NT2/D1 (cell line): Measurements from ENCODE around the gene PLEKHG5.

Experiments
- DNase-seq: peaks from one replicate; pipeline ENCODE4 v3.0.0-alpha.2; 2011; ENCODE audit warnings: low read depth, low spot score
- H3K27me3 ChIP-seq: 2 replicates; pipeline ENCODE4 v1.6.0; 2011; ENCODE audit warnings: mild to moderate bottlenecking; ENCODE audit not compliant: insufficient read length, insufficient read depth
- H3K36me3 ChIP-seq: 2 replicates; pipeline ENCODE4 v1.6.1; 2011; ENCODE audit warnings: mild to moderate bottlenecking, low read length, mixed read lengths; ENCODE audit not compliant: insufficient read depth, insufficient read length
- H3K4me1 ChIP-seq: 2 replicates; pipeline ENCODE4 v1.5.1; 2011; ENCODE audit not compliant: insufficient read depth, insufficient read length
- H3K4me3 ChIP-seq: 2 replicates; pipeline ENCODE4 v1.5.1; 2011; ENCODE audit warnings: low read depth; ENCODE audit not compliant: insufficient read length
- H3K9ac ChIP-seq: 2 replicates; pipeline ENCODE4 v1.6.0; 2011; ENCODE audit warnings: low read depth; ENCODE audit not compliant: insufficient read length
- H3K9me3 ChIP-seq: 2 replicates; pipeline ENCODE4 v1.5.1; 2011; ENCODE audit warnings: mild to moderate bottlenecking, low read length; ENCODE audit not compliant: insufficient read depth
- SUZ12 ChIP-seq: IDR thresholded peaks from 2 replicates; pipeline ENCODE4 v1.6.1; 2011; ENCODE audit not compliant: insufficient read length, insufficient read depth; ENCODE audit errors: extremely low read depth
- YY1 ChIP-seq: IDR thresholded peaks from 2 replicates; pipeline ENCODE4 v1.6.1; 2011; ENCODE audit not compliant: insufficient read length, insufficient read depth
- ZNF274 ChIP-seq: IDR thresholded peaks from 2 replicates; pipeline ENCODE4 v1.6.1; 2011; ENCODE audit warnings: mild to moderate bottlenecking, low read depth, low read length

Gene PLEKHG5

DNA sequence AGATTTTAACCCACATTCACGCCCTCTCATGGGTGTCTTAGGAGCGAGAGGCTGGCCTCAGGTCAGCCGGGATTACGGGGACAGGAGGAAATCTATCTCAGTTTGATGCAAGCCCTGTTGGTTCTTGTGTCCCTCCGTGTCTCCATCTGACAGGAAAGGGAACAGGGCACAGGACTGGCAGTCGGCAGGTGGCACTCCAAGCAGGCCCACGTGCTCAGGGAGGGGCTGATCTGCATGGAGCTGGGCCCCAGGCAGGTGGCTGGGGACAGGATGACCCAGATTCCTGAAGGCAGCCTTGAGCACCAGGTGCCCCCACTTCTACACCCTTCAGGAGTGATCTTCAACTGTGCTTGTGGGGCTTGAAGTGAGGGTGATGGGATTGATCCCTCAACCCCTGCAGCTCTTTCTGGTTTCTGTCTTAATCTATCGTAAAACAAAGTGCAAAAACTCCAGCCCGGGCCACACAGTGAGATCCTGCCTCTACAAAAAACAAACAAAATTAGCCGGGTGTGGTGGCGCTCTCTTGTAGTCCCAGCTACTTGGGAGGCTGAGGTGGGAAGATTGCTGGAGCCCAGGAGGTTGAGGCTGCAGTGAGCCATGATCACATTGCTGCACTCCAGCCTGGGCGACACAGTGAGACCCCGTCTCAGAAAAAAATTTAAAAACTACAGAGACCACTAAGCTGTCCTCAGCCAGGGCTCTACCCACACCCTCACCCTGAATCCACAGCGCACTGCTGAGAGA is 8.3 kb downstream of the PLEKHG5 start:
- H3K27me3 ChIP-seq: peaks cover 9% of the 10 kb centered on the region

DNA sequence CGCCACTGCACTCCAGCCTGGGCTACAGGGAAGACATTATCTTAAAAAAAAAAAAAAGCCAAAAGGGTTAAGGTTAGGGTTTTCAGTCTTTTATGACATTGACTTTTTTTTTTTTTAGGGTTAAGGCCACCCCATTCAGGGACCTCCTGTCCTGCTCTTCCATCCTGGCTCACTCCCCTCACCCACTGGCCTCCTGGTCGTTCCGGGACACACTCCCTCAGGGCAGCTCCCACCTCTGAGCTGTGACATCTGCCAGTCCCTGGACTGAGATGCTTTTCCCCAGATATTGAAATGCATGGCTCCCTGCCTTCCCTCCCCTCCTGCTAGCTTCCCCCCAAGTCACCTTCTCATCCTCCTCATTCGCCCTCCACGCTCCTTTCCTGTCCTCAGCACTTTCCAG is 9.6 kb downstream of the PLEKHG5 start:
- Histone ChIP-seq H3K4me3 (no peak overlapping the region), H3K36me3 (peaks cover 5% of the 10 kb centered on the region), H3K9ac (no peak overlapping the region), H3K27me3 (peaks cover 9% of the 10 kb centered on the region), H3K4me1 (peaks cover 5% of the 10 kb centered on the region), H3K9me3 (no peaks in the 10 kb centered on the region)
- DNase-seq: no peak
- TF ChIP-seq SUZ12 (no peak), ZNF274 (no peak), YY1 (no peak)

More for the DNA sequence above, 8.3 kb downstream of the PLEKHG5 start:
- no peak for TF ChIP-seq ZNF274
- no peak for DNase-seq
- H3K4me3 ChIP-seq: no peak overlapping the region
- H3K4me1 ChIP-seq: peaks cover 5% of the 10 kb centered on the region
- peaks cover 5% of the 10 kb centered on the region for H3K36me3 ChIP-seq
- no peak overlapping the region for H3K9ac ChIP-seq
- no peaks in the 10 kb centered on the region for H3K9me3 ChIP-seq

GRCh38 chr1:6477039-6477820 is 14.2 kb downstream of the PLEKHG5 start:
- Histone ChIP-seq H3K9ac (no peak overlapping the region), H3K27me3 (no peaks in the 10 kb centered on the region), H3K9me3 (no peaks in the 10 kb centered on the region), H3K36me3 (peaks cover 24% of the 10 kb centered on the region), H3K4me3 (no peak overlapping the region), H3K4me1 (peaks cover 11% of the 10 kb centered on the region)
- no peak for TF ChIP-seq ZNF274
- no peak for TF ChIP-seq YY1
- TF ChIP-seq SUZ12: no peak
- DNase-seq: no peak

GRCh38 chr1:6476483-6476882 is 15.0 kb downstream of the PLEKHG5 start:
- Histone ChIP-seq H3K9ac (no peak overlapping the region), H3K27me3 (no peaks in the 10 kb centered on the region)

DNA sequence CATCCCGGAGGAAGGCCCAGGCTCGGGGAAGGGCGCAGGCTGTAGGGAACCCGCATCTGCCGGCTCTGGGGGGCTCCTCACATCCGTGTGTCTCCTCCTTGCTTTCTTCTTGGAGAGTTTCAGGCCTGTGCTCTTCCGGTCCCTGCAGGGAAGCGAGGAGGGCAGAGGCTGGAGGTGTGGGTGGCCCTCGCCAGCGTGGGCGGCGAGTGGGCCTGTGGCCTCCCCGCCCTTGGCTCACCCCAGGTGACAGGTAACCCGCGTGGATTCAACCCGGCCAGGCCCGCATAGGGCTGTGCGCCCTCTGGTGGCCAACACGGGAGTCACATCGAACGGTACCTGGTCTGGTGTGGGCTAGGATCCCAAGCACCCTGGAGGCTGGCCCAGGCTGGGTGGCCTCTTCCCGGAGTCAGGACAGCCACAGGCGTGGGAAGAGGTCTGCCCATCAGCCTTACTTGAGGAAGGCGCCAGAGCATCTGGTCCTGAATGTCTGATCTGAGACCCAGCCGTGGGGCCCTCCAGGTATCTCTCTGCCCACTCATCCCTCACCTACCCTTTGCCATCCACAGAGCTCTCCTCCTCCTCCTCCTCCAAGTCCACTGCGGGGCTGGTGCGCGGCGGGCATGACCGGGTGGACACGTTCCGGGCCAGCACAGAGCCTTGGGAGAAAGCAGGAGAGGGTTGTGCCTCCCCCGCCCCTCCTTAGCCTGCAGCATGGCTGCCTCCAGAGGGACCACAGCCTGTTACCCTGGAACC is 15.9 kb downstream of the PLEKHG5 start:
- DNase-seq: no peak
- H3K4me3 ChIP-seq: no peak overlapping the region
- H3K27me3 ChIP-seq: no peaks in the 10 kb centered on the region
- no peaks in the 10 kb centered on the region for H3K9me3 ChIP-seq
- no peak for TF ChIP-seq ZNF274
- TF ChIP-seq SUZ12: no peak
- no peak for TF ChIP-seq YY1
- peaks cover 37% of the 10 kb centered on the region for H3K36me3 ChIP-seq
- no peak overlapping the region for H3K9ac ChIP-seq
- peaks cover 15% of the 10 kb centered on the region for H3K4me1 ChIP-seq

More at GRCh38 chr1:6476483-6476882, 15.0 kb downstream of the PLEKHG5 start:
- no peak overlapping the region for H3K4me3 ChIP-seq
- peaks cover 30% of the 10 kb centered on the region for H3K36me3 ChIP-seq
- TF ChIP-seq YY1 (no peak), ZNF274 (no peak), SUZ12 (no peak)
- no peaks in the 10 kb centered on the region for H3K9me3 ChIP-seq
- no peak for DNase-seq
- peaks cover 15% of the 10 kb centered on the region for H3K4me1 ChIP-seq

- peaks cover 15% of the 10 kb centered on the region for H3K4me1 ChIP-seq
- H3K9me3 ChIP-seq: no peaks in the 10 kb centered on the region
- TF ChIP-seq SUZ12: no peak
- TF ChIP-seq YY1: no peak
- no peak for TF ChIP-seq ZNF274
- no peaks in the 10 kb centered on the region for H3K27me3 ChIP-seq
- no peak overlapping the region for H3K4me3 ChIP-seq
- DNase-seq: no peak
- H3K36me3 ChIP-seq: peaks cover 44% of the 10 kb centered on the region
- no peak overlapping the region for H3K9ac ChIP-seq
Observed at GRCh38 chr1:6474815-6475282, 16.6 kb downstream of the PLEKHG5 start.

GRCh38 chr1:6473974-6474814 is 17.3 kb downstream of the PLEKHG5 start:
- Histone ChIP-seq H3K27me3 (no peaks in the 10 kb centered on the region), H3K4me1 (peaks cover 15% of the 10 kb centered on the region), H3K9me3 (no peaks in the 10 kb centered on the region), H3K36me3 (peaks cover 50% of the 10 kb centered on the region), H3K9ac (no peak overlapping the region), H3K4me3 (no peak overlapping the region)
- no peak for TF ChIP-seq ZNF274
- no peak for TF ChIP-seq YY1
- TF ChIP-seq SUZ12: no peak
- no peak for DNase-seq
